HEK293T (cell line): Measurements from ENCODE around the gene SLC25A26.

Experiments
- BHLHE40 ChIP-seq: fragments of 450-650 bp; IDR thresholded peaks from 2 replicates; pipeline ENCODE4 v1.6.1; 2016; ENCODE audit warnings: mild to moderate bottlenecking, moderate library complexity, borderline replicate concordance
- ELF4 ChIP-seq: fragments of 450-650 bp; IDR thresholded peaks from 2 replicates; pipeline ENCODE4 v1.6.1; 2017; ENCODE audit warnings: antibody characterized with exemption
- FOXA1 ChIP-seq: fragments of 450-650 bp; IDR thresholded peaks from 2 replicates; pipeline ENCODE4 v1.6.1; 2016; ENCODE audit warnings: mild to moderate bottlenecking
- FOXK2 ChIP-seq: fragments of 450-650 bp; IDR thresholded peaks from 2 replicates; pipeline ENCODE4 v1.6.1; 2016; ENCODE audit warnings: mild to moderate bottlenecking
- NFRKB ChIP-seq: fragments of 450-650 bp; IDR thresholded peaks from 2 replicates; pipeline ENCODE4 v1.6.1; 2016; ENCODE audit warnings: mild to moderate bottlenecking, moderate library complexity
- SUZ12 ChIP-seq: fragments of 450-650 bp; IDR thresholded peaks from 2 replicates; pipeline ENCODE4 v1.6.1; 2016; ENCODE audit warnings: mild to moderate bottlenecking
- TARDBP ChIP-seq: fragments of 450-650 bp; IDR thresholded peaks from 2 replicates; pipeline ENCODE4 v1.6.1; 2016
- ZNF384 ChIP-seq: fragments of 450-650 bp; IDR thresholded peaks from 2 replicates; pipeline ENCODE4 v1.6.1; 2016

DNA sequence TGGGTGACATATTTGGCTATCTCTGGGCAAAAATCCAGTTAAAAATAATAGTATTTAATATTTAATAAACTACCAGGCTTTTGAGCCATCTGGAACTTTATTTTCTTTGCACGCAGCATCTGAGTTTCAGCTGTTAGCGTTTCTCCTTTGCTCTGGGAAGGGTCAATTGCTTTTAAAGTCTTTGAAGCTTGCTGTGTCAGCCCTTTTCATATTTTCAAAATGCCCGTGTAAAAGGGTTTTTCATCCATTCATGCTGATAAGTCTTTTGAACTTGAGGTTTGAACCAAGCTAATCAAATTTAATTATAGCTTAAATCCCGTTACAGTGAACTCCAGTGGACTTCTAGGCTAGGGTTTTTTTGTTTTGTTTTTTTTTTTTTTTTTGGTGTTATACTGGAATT lies 79.1 kb downstream of the SLC25A26 start:
- TF ChIP-seq FOXA1 (no peak), ELF4 (no peak), NFRKB (no peak), FOXK2 (no peak), ZNF384 (peak; percentile 42; the same call in 1 of the 2 replicates), TARDBP (no peak), SUZ12 (no peak), BHLHE40 (no peak)
